Ishikawa (cell line): ENCODE data around the gene ADAMTS13.

Experiments
- CEBPB ChIP-seq: IDR thresholded peaks from 2 replicates; pipeline ENCODE4 v1.6.1; 2012
- CREB1 ChIP-seq: IDR thresholded peaks from 2 replicates; pipeline ENCODE4 v1.6.1; 2012; ENCODE audit warnings: low read depth
- EGR1 ChIP-seq: IDR thresholded peaks from 2 replicates; pipeline ENCODE4 v1.6.1; 2012
- EP300 ChIP-seq: IDR thresholded peaks from 2 replicates; pipeline ENCODE4 v1.6.1; 2012; ENCODE audit warnings: borderline replicate concordance
- FOXM1 ChIP-seq: IDR thresholded peaks from 2 replicates; pipeline ENCODE4 v1.6.1; 2012; ENCODE audit warnings: low read depth, borderline replicate concordance
- NFIC ChIP-seq: IDR thresholded peaks from 2 replicates; pipeline ENCODE4 v1.6.1; 2012
- RAD21 ChIP-seq: IDR thresholded peaks from 2 replicates; pipeline ENCODE4 v1.6.1; 2012; ENCODE audit warnings: low read depth
- TAF1 ChIP-seq: IDR thresholded peaks from 2 replicates; pipeline ENCODE4 v1.6.1; 2012; ENCODE audit warnings: low read depth, mild to moderate bottlenecking
- TCF12 ChIP-seq: IDR thresholded peaks from 2 replicates; pipeline ENCODE4 v1.6.1; 2012; ENCODE audit warnings: low read depth
- TEAD4 ChIP-seq: IDR thresholded peaks from 2 replicates; pipeline ENCODE4 v1.6.1; 2012
- YY1 ChIP-seq: IDR thresholded peaks from 2 replicates; pipeline ENCODE4 v1.6.1; 2012; ENCODE audit warnings: low read depth
- ZBTB7A ChIP-seq: IDR thresholded peaks from 2 replicates; pipeline ENCODE4 v1.6.1; 2012; ENCODE audit warnings: low read depth
- TF ChIP-seq, protein P1 (sequence below): IDR thresholded peaks from 2 replicates; pipeline ENCODE4 v1.6.1; 2012
- TF ChIP-seq, protein P2 (sequence below): IDR thresholded peaks from 2 replicates; pipeline ENCODE4 v1.6.1; 2012; ENCODE audit warnings: low read depth, mild to moderate bottlenecking
- TF ChIP-seq, protein P3 (sequence below): IDR thresholded peaks from 2 replicates; pipeline ENCODE4 v1.6.1; 2012

The ADAMTS13 gene

DNA sequence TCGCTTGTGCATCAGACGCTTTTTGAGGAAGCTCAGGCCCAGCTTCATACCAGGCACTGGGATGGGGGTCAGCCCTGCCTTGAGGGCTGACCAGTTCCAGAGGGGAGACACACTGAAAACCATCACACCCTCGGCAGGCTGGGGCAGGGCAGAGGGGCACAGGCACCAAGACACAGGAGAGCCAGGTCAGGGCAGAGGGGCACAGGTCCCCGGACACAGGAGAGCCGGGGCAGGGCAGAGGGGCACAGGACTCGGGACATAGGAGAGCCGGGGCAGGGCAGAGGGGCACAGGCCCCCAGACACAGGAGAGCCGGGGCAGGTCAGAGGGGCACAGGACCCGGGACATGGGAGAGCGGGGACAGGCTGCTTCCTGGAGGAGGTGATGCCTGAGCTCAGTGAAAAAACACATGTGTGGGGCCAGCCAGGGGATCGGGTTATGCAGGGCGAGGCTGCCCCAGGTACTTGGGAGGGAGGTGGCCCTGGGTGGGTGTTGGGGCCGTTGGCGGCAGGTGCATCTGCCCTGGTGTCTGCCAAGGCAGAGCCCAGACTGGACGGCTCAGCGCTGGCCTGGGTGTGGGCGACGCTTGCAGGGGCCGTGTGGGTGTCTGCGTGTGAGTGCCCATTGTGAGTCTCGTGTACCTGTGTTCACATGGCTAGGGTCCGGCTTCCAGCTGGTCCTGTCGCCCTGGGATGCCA, 71.8 kb downstream of the ADAMTS13 start:
- TF ChIP-seq YY1 = no peak
- TF ChIP-seq FOXM1 = no peak
- TF ChIP-seq TAF1 = no peak
- no peak for TF ChIP-seq TEAD4
- TF ChIP-seq ZBTB7A = no peak
- TF ChIP-seq CEBPB = no peak
- no peak for TF ChIP-seq RAD21
- TF ChIP-seq, protein P1, sequence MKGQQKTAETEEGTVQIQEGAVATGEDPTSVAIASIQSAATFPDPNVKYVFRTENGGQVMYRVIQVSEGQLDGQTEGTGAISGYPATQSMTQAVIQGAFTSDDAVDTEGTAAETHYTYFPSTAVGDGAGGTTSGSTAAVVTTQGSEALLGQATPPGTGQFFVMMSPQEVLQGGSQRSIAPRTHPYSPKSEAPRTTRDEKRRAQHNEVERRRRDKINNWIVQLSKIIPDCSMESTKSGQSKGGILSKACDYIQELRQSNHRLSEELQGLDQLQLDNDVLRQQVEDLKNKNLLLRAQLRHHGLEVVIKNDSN = no peak
- TF ChIP-seq, protein P2, sequence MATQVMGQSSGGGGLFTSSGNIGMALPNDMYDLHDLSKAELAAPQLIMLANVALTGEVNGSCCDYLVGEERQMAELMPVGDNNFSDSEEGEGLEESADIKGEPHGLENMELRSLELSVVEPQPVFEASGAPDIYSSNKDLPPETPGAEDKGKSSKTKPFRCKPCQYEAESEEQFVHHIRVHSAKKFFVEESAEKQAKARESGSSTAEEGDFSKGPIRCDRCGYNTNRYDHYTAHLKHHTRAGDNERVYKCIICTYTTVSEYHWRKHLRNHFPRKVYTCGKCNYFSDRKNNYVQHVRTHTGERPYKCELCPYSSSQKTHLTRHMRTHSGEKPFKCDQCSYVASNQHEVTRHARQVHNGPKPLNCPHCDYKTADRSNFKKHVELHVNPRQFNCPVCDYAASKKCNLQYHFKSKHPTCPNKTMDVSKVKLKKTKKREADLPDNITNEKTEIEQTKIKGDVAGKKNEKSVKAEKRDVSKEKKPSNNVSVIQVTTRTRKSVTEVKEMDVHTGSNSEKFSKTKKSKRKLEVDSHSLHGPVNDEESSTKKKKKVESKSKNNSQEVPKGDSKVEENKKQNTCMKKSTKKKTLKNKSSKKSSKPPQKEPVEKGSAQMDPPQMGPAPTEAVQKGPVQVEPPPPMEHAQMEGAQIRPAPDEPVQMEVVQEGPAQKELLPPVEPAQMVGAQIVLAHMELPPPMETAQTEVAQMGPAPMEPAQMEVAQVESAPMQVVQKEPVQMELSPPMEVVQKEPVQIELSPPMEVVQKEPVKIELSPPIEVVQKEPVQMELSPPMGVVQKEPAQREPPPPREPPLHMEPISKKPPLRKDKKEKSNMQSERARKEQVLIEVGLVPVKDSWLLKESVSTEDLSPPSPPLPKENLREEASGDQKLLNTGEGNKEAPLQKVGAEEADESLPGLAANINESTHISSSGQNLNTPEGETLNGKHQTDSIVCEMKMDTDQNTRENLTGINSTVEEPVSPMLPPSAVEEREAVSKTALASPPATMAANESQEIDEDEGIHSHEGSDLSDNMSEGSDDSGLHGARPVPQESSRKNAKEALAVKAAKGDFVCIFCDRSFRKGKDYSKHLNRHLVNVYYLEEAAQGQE = no peak
- TF ChIP-seq EGR1 = no peak
- no peak for TF ChIP-seq TCF12
- TF ChIP-seq CREB1 = no peak

DNA sequence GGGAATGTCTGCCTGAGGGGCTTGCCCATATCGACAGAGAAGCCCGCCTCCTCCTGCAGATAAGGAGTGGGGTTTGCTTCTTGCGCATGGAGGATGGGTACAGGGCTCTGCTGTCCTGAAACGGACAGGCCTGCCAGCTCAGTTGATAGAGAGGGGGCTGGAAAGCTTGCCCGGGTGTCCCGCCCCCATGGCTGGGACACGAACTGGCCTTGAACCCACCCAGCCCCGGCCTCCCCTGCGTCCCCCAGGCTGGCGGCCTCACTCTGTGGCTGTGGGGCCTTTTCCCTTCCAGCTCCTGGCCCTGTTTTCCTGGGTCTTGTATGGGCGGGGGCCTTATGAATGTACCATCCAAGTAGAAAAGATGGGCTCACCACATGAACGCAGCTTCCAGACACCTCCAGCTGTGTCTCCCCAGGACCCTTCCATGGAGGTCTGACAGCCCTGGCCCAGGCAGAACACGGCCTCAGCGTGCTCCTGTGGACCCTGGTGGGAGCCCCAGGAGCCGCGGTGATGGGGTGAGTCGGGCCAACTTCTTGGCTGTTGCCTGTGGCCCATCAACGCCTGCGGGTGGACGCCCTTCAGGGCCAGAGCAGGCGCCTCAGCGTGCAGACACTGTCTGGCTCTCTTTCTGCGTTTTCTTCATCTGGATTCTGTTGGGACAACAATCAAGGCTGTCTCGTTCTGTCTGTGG, 72.6 kb downstream of the ADAMTS13 start:
- no peak for TF ChIP-seq YY1
- TF ChIP-seq, protein P2 = no peak
- TF ChIP-seq NFIC = no peak
- TF ChIP-seq CREB1 = no peak
- no peak for TF ChIP-seq FOXM1
- TF ChIP-seq, protein P1 = no peak
- TF ChIP-seq TCF12 = no peak
- no peak for TF ChIP-seq RAD21
- no peak for TF ChIP-seq EGR1
- TF ChIP-seq, protein P3, sequence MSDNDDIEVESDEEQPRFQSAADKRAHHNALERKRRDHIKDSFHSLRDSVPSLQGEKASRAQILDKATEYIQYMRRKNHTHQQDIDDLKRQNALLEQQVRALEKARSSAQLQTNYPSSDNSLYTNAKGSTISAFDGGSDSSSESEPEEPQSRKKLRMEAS = no peak
- no peak for TF ChIP-seq ZBTB7A
- TF ChIP-seq EP300 = no peak

DNA sequence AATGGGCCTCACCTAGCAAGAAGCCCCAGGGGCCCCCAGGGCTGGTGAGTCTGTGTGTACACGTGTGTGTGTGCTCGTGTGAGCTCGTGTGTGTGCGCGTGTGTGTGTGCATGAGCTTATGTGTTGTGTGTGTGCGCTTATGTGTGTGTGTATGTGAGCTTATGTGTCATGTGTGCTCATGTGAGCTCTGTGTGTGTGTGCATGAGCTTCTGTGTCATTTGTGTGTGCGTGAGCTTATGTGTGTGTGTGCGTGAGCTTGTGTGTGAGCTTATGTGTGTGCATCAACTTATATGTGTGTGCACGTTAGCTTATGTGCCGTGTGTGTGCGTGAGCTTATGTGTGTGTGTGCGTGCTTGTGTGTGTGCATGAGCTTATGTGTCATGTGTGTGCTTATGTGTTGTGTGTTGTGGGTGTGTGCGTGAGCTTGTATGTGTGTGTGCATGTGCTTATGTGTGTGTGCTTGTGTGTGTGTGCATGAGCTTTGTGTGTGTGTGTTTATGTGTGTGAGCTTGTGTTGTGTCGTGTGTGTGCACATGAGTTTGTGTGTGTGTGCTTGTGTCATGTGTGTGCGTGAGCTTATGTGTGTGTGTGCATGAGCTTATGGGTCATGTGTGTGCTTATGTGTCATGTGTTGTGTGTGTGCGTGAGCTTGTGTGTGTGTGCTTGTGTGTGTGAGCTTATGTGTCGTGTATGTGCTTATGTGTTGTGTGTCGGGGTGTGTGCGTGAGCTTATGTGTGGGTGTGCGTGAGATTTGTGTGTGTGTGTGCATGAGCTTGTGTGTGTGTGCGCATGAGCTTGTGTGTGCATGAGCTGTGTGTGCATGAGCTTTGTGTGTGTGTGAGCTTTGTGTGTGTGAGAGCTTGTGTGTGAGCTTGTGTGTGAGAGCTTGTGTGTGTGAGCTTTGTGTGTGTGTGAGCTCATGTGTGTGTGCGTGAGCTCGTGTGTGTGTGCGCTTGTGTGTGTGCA, 73.4 kb downstream of the ADAMTS13 start:
- no peak for TF ChIP-seq CEBPB
- no peak for TF ChIP-seq TAF1
- TF ChIP-seq, protein P2 = no peak
- TF ChIP-seq TCF12 = no peak
- no peak for TF ChIP-seq CREB1
- TF ChIP-seq, protein P1 = no peak
- no peak for TF ChIP-seq FOXM1
- TF ChIP-seq TEAD4 = no peak
- no peak for TF ChIP-seq EP300
- TF ChIP-seq YY1 = no peak
